ENCODE results near the gene PSMD3.
"Not testable (repeated sequence)": the region's sequence is repeated elsewhere in the genome, so short reads cannot be mapped to it uniquely, and the experiment has no call there.

The PSMD3 gene

GRCh38 chr17:40000161-40000560 lies 19.6 kb downstream of the PSMD3 start:
- no peak for DNase-seq

- DNase-seq: not testable (repeated sequence)
Observed at GRCh38 chr17:40001335-40001734, 20.7 kb downstream of the PSMD3 start.

GRCh38 chr17:40004072-40004471 lies 23.5 kb downstream of the PSMD3 start:
- DNase-seq: no peak

GRCh38 chr17:40004712-40005111 lies 24.1 kb downstream of the PSMD3 start:
- no peak for DNase-seq

GRCh38 chr17:40005520-40005919 lies 24.9 kb downstream of the PSMD3 start:
- no peak for DNase-seq

- DNase-seq: not testable (repeated sequence)
Observed at GRCh38 chr17:40010946-40011500, 30.4 kb downstream of the PSMD3 start.

- not testable (repeated sequence) for DNase-seq
Observed at GRCh38 chr17:40012017-40012647, 31.5 kb downstream of the PSMD3 start.

- peak; percentile 28 for DNase-seq
Observed at GRCh38 chr17:40014375-40014980, 33.9 kb downstream of the PSMD3 start.

GRCh38 chr17:40015005-40015997 lies 34.7 kb downstream of the PSMD3 start, which contains the start of gene CSF3:
Gene CSF3 (plus strand): TSS chr17:40015440. CDS start chr17:40015475, 35 bp downstream.
- DNase-seq: peak; percentile 84

GRCh38 chr17:40015998-40016985 lies 35.7 kb downstream of the PSMD3 start:
- peak; percentile 10 for DNase-seq

GRCh38 chr17:40017422-40018080 lies 36.9 kb downstream of the PSMD3 start:
- no peak for DNase-seq

GRCh38 chr17:40018211-40019121 lies 37.9 kb downstream of the PSMD3 start:
- DNase-seq: no peak

- no peak for DNase-seq
Observed at GRCh38 chr17:40019140-40019991, 38.8 kb downstream of the PSMD3 start.

GRCh38 chr17:40020146-40020545 lies 39.5 kb downstream of the PSMD3 start:
- DNase-seq: no peak

- no peak for DNase-seq
Observed at GRCh38 chr17:40021451-40021971, 40.9 kb downstream of the PSMD3 start.

- no peak for DNase-seq
Observed at GRCh38 chr17:40022497-40022896, 41.9 kb downstream of the PSMD3 start.

- DNase-seq: no peak
Observed at GRCh38 chr17:40022961-40023541, 42.4 kb downstream of the PSMD3 start.

GRCh38 chr17:40023590-40024292 lies 43.1 kb downstream of the PSMD3 start:
- no peak for DNase-seq

All from inflammatory macrophage treated with lipopolysaccharide for 4 hours (primary cell).